Right lobe of liver (tissue), 6 donors: ENCODE measurements around the gene LASP1. TPM values are rescaled to one million over a fixed set of nuclear protein-coding genes. Genes with fewer than 3 reads are reported as not detected.
"Not testable (repeated sequence)": the region's sequence is repeated elsewhere in the genome, so short reads cannot be mapped to it uniquely, and the experiment has no call there.

Source experiments
- ATAC-seq, 4 donors: fragments of 200-7000 bp; cut with Tn5 transposase; one replicate each; pipeline ENCODE4 v1.9.1; 2020; ENCODE audit warnings: mild to moderate bottlenecking in 4 of 4, moderate library complexity in 4 of 4
- DNase-seq, 3 donors: peaks; one replicate each; pipeline ENCODE4 v3.0.0-alpha.2; 2020
- H3K27ac ChIP-seq, 3 donors: fragments of 200-600 bp; one replicate each; pipeline ENCODE4 v1.8.0; 2022
- H3K27me3 ChIP-seq, 2 donors: fragments of 200-600 bp; one replicate each; pipeline ENCODE4 v1.8.0; 2022
- H3K36me3 ChIP-seq, 4 donors: fragments of 200-600 bp; sonication (generic) in 1 of 4; one replicate each; pipeline versions ENCODE4 v1.5.1 to v1.8.0; 2017 to 2022; ENCODE audit warnings: control low read depth in 1 of 4
- H3K4me1 ChIP-seq, 4 donors: fragments of 200-600 bp; sonication (generic) in 1 of 4; one replicate each; pipeline versions ENCODE4 v1.5.1 to v1.8.0; 2017 to 2022; ENCODE audit warnings: control low read depth in 1 of 4
- H3K4me3 ChIP-seq, 3 donors: fragments of 200-600 bp; one replicate each; pipeline ENCODE4 v1.8.0; 2022
- H3K9me3 ChIP-seq, 4 donors: fragments of 200-600 bp; sonication (generic) in 1 of 4; one replicate each; pipeline versions ENCODE4 v1.5.1 to v1.8.0; 2017 to 2022; ENCODE audit warnings: control low read depth in 1 of 4
- CTCF ChIP-seq, 4 donors: fragments of 200-600 bp in 3 of 4; fragments of 450-650 bp in 1 of 4; IDR thresholded peaks; one replicate each; pipeline versions ENCODE4 v1.5.1 to v1.8.0; 2016 to 2022; ENCODE audit warnings: antibody characterized with exemption in 4 of 4, mild to moderate bottlenecking in 2 of 4
- POLR2A ChIP-seq: fragments of 450-650 bp; IDR thresholded peaks from one replicate; pipeline ENCODE4 v1.6.1; 2017; ENCODE audit warnings: antibody characterized with exemption, mild to moderate bottlenecking
- WGBS: methylation state at CpG from one replicate; pipeline ENCODE4 v1.1.6; 2018; ENCODE audit warnings: low coverage, low lambda C conversion rate; ENCODE audit not compliant: insufficient coverage; ENCODE audit errors: missing lambda C conversion rate; 5-methylcytosine and 5-hydroxymethylcytosine counted together
- intact Hi-C, 2 donors: fragments of 100-400 bp; cut with DNase I; formaldehyde crosslinking; loops; one replicate each; pipeline versions ENCODE4 v1.11.2 to v1.14.1; 2022
- total RNA-seq, 6 experiments: library from RNA; depleted of rRNA in 2 of 6; stranded (reverse); fragments of >200 nt in 2 of 6; fragmentation: NEBNext Ultra II Directional in 3 of 6; extraction: Animal tissue kit (Norgen Biotek cat#: 25700) in 3 of 6; gene quantifications; one replicate each; pipeline versions ENCODE4 v1.1.0 to v1.2.4, GENCODE V29; 2016 to 2023
- donor health status: DM: no; HTN: yes; CAD: no.
- donor health status: DM: no; HTN: no; CAD: no.
- donor health status: DM: no; HTN: no; CAD: no.
- donor health status: DM: no; HTN: yes; CAD: no.
- donor health status: DM: no; HTN: yes; CAD: no.

LASP1 gene
- total RNA-seq, 6 experiments from 2014 or later: 52.2 to 124 (median 84.8) TPM

GRCh38 chr17:38907930-38908675 is 38.2 kb downstream of the LASP1 start:
- H3K27me3 ChIP-seq: no peaks in the 10 kb centered on the region
- intact Hi-C loops: no loop called here
- H3K4me1 ChIP-seq: peaks cover 0 to 20% (median 9%) of the 10 kb centered on the region in 4 donors
- 20% methylated on average over 2 of the region's 15 CpGs for WGBS
- no peak overlapping the region for H3K27ac ChIP-seq
- TF ChIP-seq POLR2A (no peak), CTCF (IDR thresholded peaks at IDR 0.05) (no peak)
- H3K9me3 ChIP-seq: no peaks in the 10 kb centered on the region
- peak in 2 of 3 donors; percentile 24 to 51 for DNase-seq
- H3K36me3 ChIP-seq: peaks cover 0 to 27% (median 8%) of the 10 kb centered on the region in 4 donors
- no peak for ATAC-seq
- no peak overlapping the region for H3K4me3 ChIP-seq

- no peak overlapping the region for H3K4me3 ChIP-seq
- peak; percentile 17 to 45 (median 35) for DNase-seq
- H3K27ac ChIP-seq: no peak overlapping the region
- intact Hi-C loops: no loop called here
- H3K27me3 ChIP-seq: no peaks in the 10 kb centered on the region
- WGBS: 56% methylated on average over 3 of the region's 8 CpGs
- ATAC-seq: peak in 1 of 4 donors; percentile 6
- peaks cover 0 to 27% (median 7%) of the 10 kb centered on the region in 4 donors for H3K36me3 ChIP-seq
- TF ChIP-seq CTCF (IDR thresholded peaks at IDR 0.05) (no peak), POLR2A (no peak)
- H3K9me3 ChIP-seq: no peaks in the 10 kb centered on the region
- peaks cover 0 to 25% (median 12%) of the 10 kb centered on the region in 4 donors for H3K4me1 ChIP-seq
These were observed 38.9 kb downstream of the LASP1 start for GRCh38 chr17:38908676-38909181.

- H3K4me3 ChIP-seq: no peak overlapping the region
- DNase-seq: peak; percentile 6 to 26 (median 21)
- no peaks in the 10 kb centered on the region for H3K27me3 ChIP-seq
- no peak for ATAC-seq
- peaks cover 0 to 40% (median 21%) of the 10 kb centered on the region in 4 donors for H3K4me1 ChIP-seq
- peaks cover 0 to 21% (median 7%) of the 10 kb centered on the region in 4 donors for H3K36me3 ChIP-seq
- no peak overlapping the region for H3K27ac ChIP-seq
- no peak for TF ChIP-seq CTCF (IDR thresholded peaks at IDR 0.05)
- no peak for TF ChIP-seq POLR2A
- intact Hi-C loops: no loop called here
- 72% methylated on average over 5 of the region's 5 CpGs for WGBS
- H3K9me3 ChIP-seq: no peaks in the 10 kb centered on the region
These were observed 40.5 kb downstream of the LASP1 start for GRCh38 chr17:38910325-38910724.

GRCh38 chr17:38911081-38911730 is 41.3 kb downstream of the LASP1 start:
- H3K4me1 ChIP-seq: peaks cover 0 to 49% (median 24%) of the 10 kb centered on the region in 4 donors
- H3K36me3 ChIP-seq: peaks cover 0 to 26% (median 10%) of the 10 kb centered on the region in 4 donors
- H3K27me3 ChIP-seq: no peaks in the 10 kb centered on the region
- WGBS: 78% methylated on average over 3 of the region's 10 CpGs
- intact Hi-C loops: no loop called here
- TF ChIP-seq CTCF (IDR thresholded peaks at IDR 0.05): no peak
- TF ChIP-seq POLR2A: no peak
- H3K27ac ChIP-seq: no peak overlapping the region
- DNase-seq (peak; percentile 15 to 43 (median 42)), ATAC-seq (no peak)
- H3K9me3 ChIP-seq: no peaks in the 10 kb centered on the region
- no peak overlapping the region for H3K4me3 ChIP-seq

GRCh38 chr17:38911731-38912081 is 41.8 kb downstream of the LASP1 start:
- H3K27me3 ChIP-seq, ATAC-seq, H3K4me3 ChIP-seq, intact Hi-C loops, H3K9me3 ChIP-seq, H3K27ac ChIP-seq: not testable (repeated sequence)
- Histone ChIP-seq H3K4me1 (peaks cover 0 to 54% (median 24%) of the 10 kb centered on the region in 4 donors), H3K36me3 (peaks cover 0 to 27% (median 10%) of the 10 kb centered on the region in 4 donors)
- 83% methylated on average over 8 of the region's 8 CpGs for WGBS
- DNase-seq: peak in 1 of 3 donors; percentile 36
